GM12878 (cell line): Measurements from ENCODE around the gene SYT8. TPM values are rescaled to one million over a fixed set of nuclear protein-coding genes. Genes with fewer than 3 reads are reported as not detected.
A peak's percentile ranks its signal among the peaks of the same experiment; 100 is the strongest.

Experiments used
- BCL11A ChIP-seq: IDR thresholded peaks from 2 replicates; pipeline ENCODE4 v1.6.1; 2011; ENCODE audit warnings: low read depth, low read length
- BHLHE40 ChIP-seq, 2 experiments: fragments of 450-650 bp in 1 of 2; IDR thresholded peaks; 2 replicates each; pipeline ENCODE4 v1.6.1; 2011 to 2017; ENCODE audit warnings: low read depth in 2 of 2, borderline replicate concordance in 1 of 2, improper control_type of control experiment in 1 of 2, low read length in 1 of 2, mild to moderate bottlenecking in 1 of 2
- BMI1 ChIP-seq: fragments of 450-650 bp; IDR thresholded peaks from 2 replicates; pipeline ENCODE4 v1.6.1; 2016; ENCODE audit warnings: mild to moderate bottlenecking, moderate library complexity, borderline replicate concordance
- CHD1 ChIP-seq: IDR thresholded peaks from 2 replicates; pipeline ENCODE4 v1.6.1; 2012; ENCODE audit warnings: low read depth, low read length, improper control_type of control experiment
- CHD2 ChIP-seq: IDR thresholded peaks from 2 replicates; pipeline ENCODE4 v1.6.1; 2011; ENCODE audit warnings: low read depth, low read length, improper control_type of control experiment, borderline replicate concordance
- FOXK2 ChIP-seq: fragments of 450-650 bp; IDR thresholded peaks from 2 replicates; pipeline ENCODE4 v1.6.1; 2017; ENCODE audit warnings: mild to moderate bottlenecking, moderate library complexity
- GABPA ChIP-seq: IDR thresholded peaks from 2 replicates; pipeline ENCODE4 v1.6.1; 2014; ENCODE audit warnings: antibody characterized with exemption, low read depth, mild to moderate bottlenecking, inconsistent platforms
- HDGF ChIP-seq: fragments of 450-650 bp; IDR thresholded peaks from 2 replicates; pipeline ENCODE4 v1.6.1; 2016; ENCODE audit warnings: antibody characterized with exemption
- NRF1 ChIP-seq: conservative IDR thresholded peaks from 2 replicates; pipeline ENCODE4 v1.6.1; 2011; ENCODE audit warnings: mild to moderate bottlenecking, low read depth, low read length, improper control_type of control experiment
- SIN3A ChIP-seq: IDR thresholded peaks from 2 replicates; pipeline ENCODE4 v1.6.1; 2012; ENCODE audit warnings: low read depth, low read length, improper control_type of control experiment
- SIX5 ChIP-seq: IDR thresholded peaks from 2 replicates; pipeline ENCODE4 v1.6.1; 2011; ENCODE audit warnings: mild to moderate bottlenecking, low read depth, low read length, moderate library complexity; ENCODE audit not compliant: severe bottlenecking
- SP1 ChIP-seq: IDR thresholded peaks from one replicate; pipeline ENCODE4 v1.6.1; 2011; ENCODE audit warnings: low read depth, low read length
- SUPT20H ChIP-seq: IDR thresholded peaks from 2 replicates; pipeline ENCODE4 v1.6.1; 2011; ENCODE audit warnings: low read depth, mild to moderate bottlenecking, low read length, moderate library complexity, borderline replicate concordance; ENCODE audit not compliant: control insufficient read depth
- ZNF24 ChIP-seq: fragments of 450-650 bp; IDR thresholded peaks from 2 replicates; pipeline ENCODE4 v1.6.1; 2017; ENCODE audit warnings: antibody characterized with exemption, mild to moderate bottlenecking
- polyA plus RNA-seq, 11 experiments: library from polyadenylated mRNA; depleted of rRNA in 4 of 11; unstranded in 6 of 11; stranded (reverse) in 5 of 11; fragments of >200 nt; fragmentation: Nextera tagmentation in 4 of 11; fragmentation: Illumina TruSeq in 1 of 11; extraction: Ambion mirVana in 4 of 11; extraction: Trizol in 1 of 11; gene quantifications; 1 replicate in 1 of 11; 2 replicates in 10 of 11; pipeline versions ENCODE4 v1.2.1 to v1.2.3, GENCODE V29; 2011 to 2016; ENCODE audit warnings: inconsistent platforms in 2 of 11, missing spikeins in 2 of 11, low read depth in 1 of 11
- total RNA-seq, 4 experiments: library from RNA; depleted of rRNA in 3 of 4; stranded (reverse); fragments of >200 nt in 3 of 4; fragmentation: Illumina TruSeq in 1 of 4; extraction: Trizol in 1 of 4; gene quantifications; 2 replicates each; pipeline versions ENCODE4 v1.2.1 to v1.2.3, GENCODE V29; 2013 to 2021
- TF ChIP-seq, protein P1 (sequence below): fragments of 450-650 bp; IDR thresholded peaks from 2 replicates; pipeline ENCODE4 v1.6.1; 2017; ENCODE audit warnings: antibody characterized with exemption, mild to moderate bottlenecking, moderate library complexity
- TF ChIP-seq, protein P2 (sequence below): IDR thresholded peaks from 2 replicates; pipeline ENCODE4 v1.6.1; 2012; ENCODE audit warnings: improper control_type of control experiment, low read depth, low read length; ENCODE audit not compliant: insufficient replicate concordance
- TF ChIP-seq, protein P3 (sequence below): IDR thresholded peaks from 2 replicates; pipeline ENCODE4 v1.6.1; 2011; ENCODE audit warnings: low read depth, low read length, improper control_type of control experiment, borderline replicate concordance
- TF ChIP-seq, protein P4 (sequence below), 3 experiments: IDR thresholded peaks in 2 of 3; conservative IDR thresholded peaks in 1 of 3; 2 replicates each; pipeline ENCODE4 v1.5.1; 2011; ENCODE audit warnings: low read depth in 3 of 3, low read length in 3 of 3, mild to moderate bottlenecking in 3 of 3, control low read depth in 2 of 3, moderate library complexity in 2 of 3, inconsistent platforms in 1 of 3, mixed read lengths in 1 of 3; ENCODE audit not compliant: control insufficient read depth in 2 of 3, insufficient read depth in 1 of 3; ENCODE audit errors: extremely low read depth in 1 of 3

Gene SYT8
- total and polyA plus RNA-seq, 10 of the 15 experiments (the other 5 are each of a cell fraction or from before 2014, with no cell fraction given): 0.44 TPM; not detected in 9

DNA sequence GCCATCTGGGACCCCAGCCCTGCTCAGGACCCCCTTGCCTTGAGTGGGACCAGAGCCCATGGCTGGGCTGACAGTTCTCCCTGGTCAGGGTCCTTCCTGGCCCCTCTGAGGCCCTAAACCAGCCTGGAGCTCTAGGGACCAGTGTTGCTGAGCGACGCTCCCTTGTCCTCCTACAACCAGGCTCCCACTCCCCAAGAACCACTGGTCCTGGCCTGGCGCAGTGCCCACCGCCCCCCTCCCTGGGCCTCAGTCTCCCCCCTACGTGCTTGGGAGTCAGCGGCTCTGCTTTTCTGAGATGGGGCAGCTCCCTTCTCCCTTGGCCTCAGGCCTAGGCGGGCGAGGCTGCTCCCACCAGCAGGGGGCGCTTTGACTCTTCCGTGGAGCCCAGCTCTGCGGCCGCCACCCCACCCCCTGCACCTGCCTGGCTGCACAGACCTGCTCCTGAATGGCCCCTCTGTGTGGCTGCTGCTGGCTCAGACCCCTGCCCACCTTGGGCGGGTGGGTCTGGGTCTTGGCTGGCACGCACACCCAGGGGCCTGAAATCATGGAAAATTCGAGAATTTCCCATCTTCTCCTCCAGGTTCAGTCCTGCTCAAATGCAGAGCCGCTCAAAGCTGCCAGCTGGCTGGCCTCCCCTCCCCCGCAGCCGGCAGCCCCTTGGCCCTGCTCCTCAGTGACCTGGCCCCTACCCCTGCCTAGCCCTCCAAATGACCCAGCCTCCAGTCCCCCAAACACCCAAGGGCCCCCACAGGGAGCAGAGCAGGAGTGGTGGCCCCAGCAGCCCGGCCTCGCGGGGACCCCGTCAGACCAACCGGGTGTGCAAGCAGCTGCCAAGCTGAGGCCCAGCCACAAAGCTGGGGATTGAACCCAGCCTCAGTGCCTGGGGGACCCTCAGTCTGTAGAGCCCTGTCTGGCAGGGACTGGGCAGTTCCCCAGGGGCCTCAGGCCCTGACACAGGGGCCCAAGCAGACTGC is 47.8 kb downstream of the SYT8 start (continued):
- TF ChIP-seq, protein P1, sequence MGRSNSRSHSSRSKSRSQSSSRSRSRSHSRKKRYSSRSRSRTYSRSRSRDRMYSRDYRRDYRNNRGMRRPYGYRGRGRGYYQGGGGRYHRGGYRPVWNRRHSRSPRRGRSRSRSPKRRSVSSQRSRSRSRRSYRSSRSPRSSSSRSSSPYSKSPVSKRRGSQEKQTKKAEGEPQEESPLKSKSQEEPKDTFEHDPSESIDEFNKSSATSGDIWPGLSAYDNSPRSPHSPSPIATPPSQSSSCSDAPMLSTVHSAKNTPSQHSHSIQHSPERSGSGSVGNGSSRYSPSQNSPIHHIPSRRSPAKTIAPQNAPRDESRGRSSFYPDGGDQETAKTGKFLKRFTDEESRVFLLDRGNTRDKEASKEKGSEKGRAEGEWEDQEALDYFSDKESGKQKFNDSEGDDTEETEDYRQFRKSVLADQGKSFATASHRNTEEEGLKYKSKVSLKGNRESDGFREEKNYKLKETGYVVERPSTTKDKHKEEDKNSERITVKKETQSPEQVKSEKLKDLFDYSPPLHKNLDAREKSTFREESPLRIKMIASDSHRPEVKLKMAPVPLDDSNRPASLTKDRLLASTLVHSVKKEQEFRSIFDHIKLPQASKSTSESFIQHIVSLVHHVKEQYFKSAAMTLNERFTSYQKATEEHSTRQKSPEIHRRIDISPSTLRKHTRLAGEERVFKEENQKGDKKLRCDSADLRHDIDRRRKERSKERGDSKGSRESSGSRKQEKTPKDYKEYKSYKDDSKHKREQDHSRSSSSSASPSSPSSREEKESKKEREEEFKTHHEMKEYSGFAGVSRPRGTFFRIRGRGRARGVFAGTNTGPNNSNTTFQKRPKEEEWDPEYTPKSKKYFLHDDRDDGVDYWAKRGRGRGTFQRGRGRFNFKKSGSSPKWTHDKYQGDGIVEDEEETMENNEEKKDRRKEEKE: no peak
- TF ChIP-seq FOXK2 (no peak), SUPT20H (no peak), SIN3A (no peak), CHD1 (no peak), ZNF24 (no peak), BMI1 (no peak), NRF1 (no peak), BHLHE40 (IDR thresholded peaks at IDR 0.05; ENCODE audit: borderline replicate concordance in 1 of 2, low read depth in 2 of 2, low read length in 1 of 2) (peak in 1 of 2 experiments; percentile 69; a peak in 2 of 4 replicates), SP1 (no peak), GABPA (no peak), SIX5 (no peak), CHD2 (peak; percentile 60; the same call in 1 of the 2 replicates), HDGF (peak; percentile 54; the same call in 1 of the 2 replicates), BCL11A (no peak)
- TF ChIP-seq, protein P2, sequence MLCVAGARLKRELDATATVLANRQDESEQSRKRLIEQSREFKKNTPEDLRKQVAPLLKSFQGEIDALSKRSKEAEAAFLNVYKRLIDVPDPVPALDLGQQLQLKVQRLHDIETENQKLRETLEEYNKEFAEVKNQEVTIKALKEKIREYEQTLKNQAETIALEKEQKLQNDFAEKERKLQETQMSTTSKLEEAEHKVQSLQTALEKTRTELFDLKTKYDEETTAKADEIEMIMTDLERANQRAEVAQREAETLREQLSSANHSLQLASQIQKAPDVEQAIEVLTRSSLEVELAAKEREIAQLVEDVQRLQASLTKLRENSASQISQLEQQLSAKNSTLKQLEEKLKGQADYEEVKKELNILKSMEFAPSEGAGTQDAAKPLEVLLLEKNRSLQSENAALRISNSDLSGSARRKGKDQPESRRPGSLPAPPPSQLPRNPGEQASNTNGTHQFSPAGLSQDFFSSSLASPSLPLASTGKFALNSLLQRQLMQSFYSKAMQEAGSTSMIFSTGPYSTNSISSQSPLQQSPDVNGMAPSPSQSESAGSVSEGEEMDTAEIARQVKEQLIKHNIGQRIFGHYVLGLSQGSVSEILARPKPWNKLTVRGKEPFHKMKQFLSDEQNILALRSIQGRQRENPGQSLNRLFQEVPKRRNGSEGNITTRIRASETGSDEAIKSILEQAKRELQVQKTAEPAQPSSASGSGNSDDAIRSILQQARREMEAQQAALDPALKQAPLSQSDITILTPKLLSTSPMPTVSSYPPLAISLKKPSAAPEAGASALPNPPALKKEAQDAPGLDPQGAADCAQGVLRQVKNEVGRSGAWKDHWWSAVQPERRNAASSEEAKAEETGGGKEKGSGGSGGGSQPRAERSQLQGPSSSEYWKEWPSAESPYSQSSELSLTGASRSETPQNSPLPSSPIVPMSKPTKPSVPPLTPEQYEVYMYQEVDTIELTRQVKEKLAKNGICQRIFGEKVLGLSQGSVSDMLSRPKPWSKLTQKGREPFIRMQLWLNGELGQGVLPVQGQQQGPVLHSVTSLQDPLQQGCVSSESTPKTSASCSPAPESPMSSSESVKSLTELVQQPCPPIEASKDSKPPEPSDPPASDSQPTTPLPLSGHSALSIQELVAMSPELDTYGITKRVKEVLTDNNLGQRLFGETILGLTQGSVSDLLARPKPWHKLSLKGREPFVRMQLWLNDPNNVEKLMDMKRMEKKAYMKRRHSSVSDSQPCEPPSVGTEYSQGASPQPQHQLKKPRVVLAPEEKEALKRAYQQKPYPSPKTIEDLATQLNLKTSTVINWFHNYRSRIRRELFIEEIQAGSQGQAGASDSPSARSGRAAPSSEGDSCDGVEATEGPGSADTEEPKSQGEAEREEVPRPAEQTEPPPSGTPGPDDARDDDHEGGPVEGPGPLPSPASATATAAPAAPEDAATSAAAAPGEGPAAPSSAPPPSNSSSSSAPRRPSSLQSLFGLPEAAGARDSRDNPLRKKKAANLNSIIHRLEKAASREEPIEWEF: no peak
- TF ChIP-seq, protein P3, sequence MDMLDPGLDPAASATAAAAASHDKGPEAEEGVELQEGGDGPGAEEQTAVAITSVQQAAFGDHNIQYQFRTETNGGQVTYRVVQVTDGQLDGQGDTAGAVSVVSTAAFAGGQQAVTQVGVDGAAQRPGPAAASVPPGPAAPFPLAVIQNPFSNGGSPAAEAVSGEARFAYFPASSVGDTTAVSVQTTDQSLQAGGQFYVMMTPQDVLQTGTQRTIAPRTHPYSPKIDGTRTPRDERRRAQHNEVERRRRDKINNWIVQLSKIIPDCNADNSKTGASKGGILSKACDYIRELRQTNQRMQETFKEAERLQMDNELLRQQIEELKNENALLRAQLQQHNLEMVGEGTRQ: no peak
- TF ChIP-seq, protein P4, sequence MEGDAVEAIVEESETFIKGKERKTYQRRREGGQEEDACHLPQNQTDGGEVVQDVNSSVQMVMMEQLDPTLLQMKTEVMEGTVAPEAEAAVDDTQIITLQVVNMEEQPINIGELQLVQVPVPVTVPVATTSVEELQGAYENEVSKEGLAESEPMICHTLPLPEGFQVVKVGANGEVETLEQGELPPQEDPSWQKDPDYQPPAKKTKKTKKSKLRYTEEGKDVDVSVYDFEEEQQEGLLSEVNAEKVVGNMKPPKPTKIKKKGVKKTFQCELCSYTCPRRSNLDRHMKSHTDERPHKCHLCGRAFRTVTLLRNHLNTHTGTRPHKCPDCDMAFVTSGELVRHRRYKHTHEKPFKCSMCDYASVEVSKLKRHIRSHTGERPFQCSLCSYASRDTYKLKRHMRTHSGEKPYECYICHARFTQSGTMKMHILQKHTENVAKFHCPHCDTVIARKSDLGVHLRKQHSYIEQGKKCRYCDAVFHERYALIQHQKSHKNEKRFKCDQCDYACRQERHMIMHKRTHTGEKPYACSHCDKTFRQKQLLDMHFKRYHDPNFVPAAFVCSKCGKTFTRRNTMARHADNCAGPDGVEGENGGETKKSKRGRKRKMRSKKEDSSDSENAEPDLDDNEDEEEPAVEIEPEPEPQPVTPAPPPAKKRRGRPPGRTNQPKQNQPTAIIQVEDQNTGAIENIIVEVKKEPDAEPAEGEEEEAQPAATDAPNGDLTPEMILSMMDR (IDR thresholded peaks at IDR 0.05 in 2 of 3, conservative IDR thresholded peaks at IDR 0.05 in 1 of 3; ENCODE audit: control insufficient read depth in 2 of 3, extremely low read depth in 1 of 3, insufficient read depth in 1 of 3, low read depth in 3 of 3, low read length in 3 of 3): peak; percentile 84 to 93 (median 92)
